ENCODE results near the gene STOX2. TPM values are rescaled to one million over a fixed set of nuclear protein-coding genes. Genes with fewer than 3 reads are reported as not detected.

Gene STOX2
- total and polyA plus RNA-seq, 2 donors (not counting 3 experiments of a cell fraction or from before 2014, with no cell fraction given), result 0.03 to 0.24 TPM

GRCh38 chr4:183905593-183906488, 734 bp downstream of the STOX2 start:
- peaks cover 19 to 25% of the 10 kb centered on the region in 2 experiments for H3K27me3 ChIP-seq (ENCODE audit: control insufficient read depth in 2 of 2, insufficient read depth in 2 of 2, low read length in 2 of 2)
- BruUV-seq (replicated peaks), result no TSS peak
- no peak overlapping the region for H3K27ac ChIP-seq (ENCODE audit: insufficient read depth, low read depth, low read length)
- H3K4me1 ChIP-seq (ENCODE audit: control insufficient read depth, extremely low read depth, insufficient read depth, low read length), result no peaks in the 10 kb centered on the region
- dilution Hi-C loops (cut with MboI; ENCODE audit: extremely low pct_ligation_motif_present, low sequenced_read_pairs) (no loop called here), intact Hi-C loops (cut with micrococcal nuclease) (loop anchor here (2.0 to 5.0 kb wide), 2 partner anchors 65 to 184 kb away; no protein-coding TSS in a partner anchor)
- POLR2A ChIA-PET, result no interaction called here
- peak overlapping the region in 2 of 3 experiments; percentile 40 to 43 for H3K4me3 ChIP-seq (replicated peaks in 1 of 3; ENCODE audit: insufficient read depth in 1 of 3, low read depth in 1 of 3, low read length in 3 of 3)
- DNase-seq (ENCODE audit: low read depth, low spot score) (peak; percentile 33), FAIRE-seq (peak; percentile 18)
- peak overlapping the region; percentile 53 for H2AFZ ChIP-seq (ENCODE audit: low read depth, low read length)
- no peak overlapping the region for H3K9ac ChIP-seq (replicated peaks; ENCODE audit: extremely low read depth, insufficient read depth, low read length)
- no peaks in the 10 kb centered on the region for H3K9me1 ChIP-seq (replicated peaks; ENCODE audit: control insufficient read depth, extremely low read depth, insufficient read depth, low read length)
- H3K36me3 ChIP-seq (ENCODE audit: control insufficient read depth in 2 of 2, extremely low read depth in 1 of 2, insufficient read depth in 2 of 2, low read length in 2 of 2), result no peaks in the 10 kb centered on the region
- TF ChIP-seq MAX (IDR thresholded peaks at IDR 0.05; ENCODE audit: insufficient read depth, insufficient read length) (no peak), FOS (IDR thresholded peaks at IDR 0.05; ENCODE audit: borderline replicate concordance, insufficient read depth, low read length) (no peak), MYC (IDR thresholded peaks at IDR 0.05; ENCODE audit: low read depth, low read length) (no peak), POLR2A (IDR thresholded peaks at IDR 0.05; ENCODE audit: low read depth, low read length) (no peak), CTCF (IDR thresholded peaks at IDR 0.05; ENCODE audit: extremely low read depth in 1 of 2, insufficient read depth in 1 of 2, low read depth in 1 of 2, low read length in 2 of 2) (no peak), GATA2 (IDR thresholded peaks at IDR 0.05; ENCODE audit: insufficient read depth, insufficient read length, low read depth, low read length) (no peak), JUN (IDR thresholded peaks at IDR 0.05; ENCODE audit: borderline replicate concordance, insufficient read depth, insufficient read length, low read depth) (no peak), EZH2 (IDR thresholded peaks at IDR 0.05; ENCODE audit: borderline replicate concordance, low read depth, low read length, severe bottlenecking) (no peak), POLR2AphosphoS5 (IDR thresholded peaks at IDR 0.05; ENCODE audit: insufficient read depth, low read depth, low read length) (no peak)
- H3K4me2 ChIP-seq (ENCODE audit: insufficient read depth, low read length), result peak overlapping the region; percentile 56
- CTCF ChIA-PET, result no interaction called here
- no peaks in the 10 kb centered on the region for H3K79me2 ChIP-seq (ENCODE audit: control insufficient read depth, insufficient read depth, low read length)
- no peaks in the 10 kb centered on the region for H4K20me1 ChIP-seq (replicated peaks; ENCODE audit: control insufficient read depth, extremely low read depth, insufficient read depth, low read length)
- no peaks in the 10 kb centered on the region for H3K9me3 ChIP-seq (replicated peaks; ENCODE audit: control insufficient read depth, insufficient read depth, low read length)
